ENCODE results near the gene SLC2A11.

Gene SLC2A11

GRCh38 chr22:23831781-23832180 lies 25.9 kb upstream of the SLC2A11 start:
- no peak for DNase-seq (ENCODE audit: insufficient read length, low spot score)
- FAIRE-seq = no peak

GRCh38 chr22:23832226-23833016 lies 25.3 kb upstream of the SLC2A11 start:
- FAIRE-seq (no peak), DNase-seq (ENCODE audit: insufficient read length, low spot score) (no peak)

DNA sequence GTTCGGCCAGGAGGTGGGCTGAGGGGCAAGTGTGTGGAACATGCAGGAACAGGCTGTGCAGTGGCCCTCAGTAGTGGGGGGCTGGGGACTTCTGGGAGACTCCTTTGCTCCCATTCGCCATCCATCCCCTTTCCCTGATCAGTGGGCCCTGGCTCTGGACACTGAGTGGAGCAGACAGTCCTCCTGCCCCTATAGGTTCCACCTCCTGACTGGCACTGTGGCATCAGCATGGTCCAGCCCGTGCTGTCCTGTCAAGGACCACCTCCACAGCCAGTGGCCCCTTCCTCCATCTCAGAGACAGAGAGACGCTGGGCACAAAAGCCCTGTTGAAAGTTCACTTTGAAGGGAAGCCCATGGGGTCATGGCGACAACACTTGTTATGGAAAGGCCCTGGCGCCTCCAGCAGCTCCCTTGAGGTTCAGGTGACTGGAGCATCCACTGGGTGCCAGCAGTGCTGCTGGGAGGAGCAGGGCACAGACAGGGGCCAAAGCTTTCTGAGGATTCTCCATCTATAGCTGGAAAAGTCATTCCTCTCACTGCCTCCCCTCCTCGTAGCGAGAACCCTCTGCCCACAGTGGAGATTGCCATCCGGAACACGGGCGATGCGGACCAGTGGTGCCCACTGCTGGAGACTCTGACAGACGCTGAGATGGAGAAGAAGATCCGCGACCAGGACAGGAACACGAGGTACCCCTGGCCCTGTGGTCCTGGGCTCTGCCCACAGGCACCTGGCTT lies 24.5 kb upstream of the SLC2A11 start:
- DNase-seq (ENCODE audit: insufficient read length, low spot score) (no peak), FAIRE-seq (no peak)

DNA sequence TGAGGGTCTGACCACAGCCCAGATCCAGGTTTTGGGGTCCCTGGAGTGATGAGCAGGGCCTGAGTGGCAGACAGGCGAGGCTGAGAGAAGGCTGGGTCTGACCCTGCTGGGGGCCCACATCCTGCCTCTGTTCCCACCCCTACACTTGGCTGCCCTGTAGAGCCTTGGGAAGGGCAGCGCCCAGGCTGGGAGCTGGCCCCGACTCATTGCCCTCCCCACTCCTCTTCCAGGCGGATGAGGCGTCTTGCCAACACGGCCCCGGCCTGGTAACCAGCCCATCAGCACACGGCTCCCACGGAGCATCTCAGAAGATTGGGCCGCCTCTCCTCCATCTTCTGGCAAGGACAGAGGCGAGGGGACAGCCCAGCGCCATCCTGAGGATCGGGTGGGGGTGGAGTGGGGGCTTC lies 23.8 kb upstream of the SLC2A11 start:
- DNase-seq (ENCODE audit: insufficient read length, low spot score) = no peak
- no peak for FAIRE-seq

- DNase-seq (ENCODE audit: insufficient read length, low spot score) (no peak), FAIRE-seq (no peak)
These were observed 23.3 kb upstream of the SLC2A11 start for GRCh38 chr22:23834406-23834792.

- no peak for DNase-seq (ENCODE audit: insufficient read length, low spot score)
- no peak for FAIRE-seq
These were observed 22.7 kb upstream of the SLC2A11 start for GRCh38 chr22:23834793-23835483.

- DNase-seq (ENCODE audit: insufficient read length, low spot score) (no peak), FAIRE-seq (no peak)
These were observed 22.1 kb upstream of the SLC2A11 start for GRCh38 chr22:23835484-23836144.

DNA sequence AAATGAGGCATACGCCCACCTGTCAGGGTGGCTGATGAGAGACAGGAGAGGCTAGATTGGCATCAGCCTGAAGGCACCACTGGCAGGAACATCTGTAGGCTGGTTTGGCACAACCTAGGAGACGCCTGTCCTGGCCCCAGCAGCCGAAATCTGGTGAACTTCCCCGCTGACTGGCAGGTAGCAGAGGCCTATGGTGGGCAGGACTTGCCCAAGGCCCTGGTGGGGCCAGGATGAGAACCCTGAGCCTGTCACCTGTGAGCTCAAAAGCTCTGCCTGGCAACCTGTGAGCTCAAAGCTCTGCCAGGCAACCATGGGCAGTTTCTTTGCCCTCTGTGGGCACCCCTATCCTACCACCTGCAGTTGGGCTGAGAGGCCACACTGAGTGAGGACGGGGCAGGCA lies 21.4 kb upstream of the SLC2A11 start:
- no peak for DNase-seq (ENCODE audit: insufficient read length, low spot score)
- no peak for FAIRE-seq

- no peak for DNase-seq (ENCODE audit: insufficient read length, low spot score)
- FAIRE-seq = no peak
These were observed 20.8 kb upstream of the SLC2A11 start for GRCh38 chr22:23836692-23837495.

- DNase-seq (ENCODE audit: insufficient read length, low spot score) = no peak
- FAIRE-seq = no peak
These were observed 20.2 kb upstream of the SLC2A11 start for GRCh38 chr22:23837496-23837859.

GRCh38 chr22:23837911-23838680 lies 19.6 kb upstream of the SLC2A11 start:
- FAIRE-seq (no peak), DNase-seq (ENCODE audit: insufficient read length, low spot score) (no peak)

GRCh38 chr22:23838681-23839468 lies 18.8 kb upstream of the SLC2A11 start, which contains the start of gene DERL3:
DERL3 (minus strand) TSS chr22:23839006; CDS start chr22:23838987, 19 bp downstream.
- peak; percentile 95 for DNase-seq (ENCODE audit: insufficient read length, low spot score)
- FAIRE-seq = peak; percentile 99

DNA sequence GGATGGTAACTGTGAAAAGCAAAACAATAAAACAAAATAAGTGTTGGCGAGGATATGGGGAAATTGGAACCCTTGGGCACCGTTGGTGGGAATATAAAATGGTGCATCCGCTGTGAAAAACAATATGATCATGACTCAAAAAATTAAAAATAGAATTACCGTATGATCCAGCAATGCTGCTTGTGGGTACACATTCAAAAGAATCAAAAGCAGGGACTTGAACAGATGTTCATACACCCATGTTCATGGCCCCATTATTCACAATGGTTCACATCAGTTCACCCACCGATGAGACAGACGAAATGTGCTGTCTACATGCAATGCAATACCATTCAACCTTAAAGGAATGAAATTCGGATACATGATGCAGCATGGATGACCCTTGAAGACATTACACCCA lies 17.6 kb upstream of the SLC2A11 start:
- DNase-seq (ENCODE audit: insufficient read length, low spot score) = no peak
- FAIRE-seq = no peak

DNA sequence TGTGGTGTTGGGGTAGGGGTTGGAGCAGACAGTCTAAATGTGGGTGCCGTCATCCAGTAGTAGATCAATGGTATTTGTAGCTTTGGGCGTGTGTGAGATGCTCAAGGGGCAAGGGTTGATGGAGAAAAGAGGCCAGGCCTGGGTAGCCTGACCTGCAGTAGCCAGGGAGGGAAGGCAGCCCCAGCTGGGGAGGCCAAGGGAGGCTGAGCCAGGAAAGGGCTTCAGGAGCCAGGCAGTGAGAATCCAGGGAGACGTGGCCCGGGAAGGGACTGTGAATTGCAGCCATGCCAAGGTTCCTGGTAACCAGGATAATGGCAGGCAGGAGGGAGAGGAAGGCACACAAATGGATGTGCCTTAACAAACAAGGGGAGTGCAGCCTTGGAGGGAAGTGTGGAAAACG lies 16.4 kb upstream of the SLC2A11 start:
- FAIRE-seq (no peak), DNase-seq (ENCODE audit: insufficient read length, low spot score) (no peak)

DNA sequence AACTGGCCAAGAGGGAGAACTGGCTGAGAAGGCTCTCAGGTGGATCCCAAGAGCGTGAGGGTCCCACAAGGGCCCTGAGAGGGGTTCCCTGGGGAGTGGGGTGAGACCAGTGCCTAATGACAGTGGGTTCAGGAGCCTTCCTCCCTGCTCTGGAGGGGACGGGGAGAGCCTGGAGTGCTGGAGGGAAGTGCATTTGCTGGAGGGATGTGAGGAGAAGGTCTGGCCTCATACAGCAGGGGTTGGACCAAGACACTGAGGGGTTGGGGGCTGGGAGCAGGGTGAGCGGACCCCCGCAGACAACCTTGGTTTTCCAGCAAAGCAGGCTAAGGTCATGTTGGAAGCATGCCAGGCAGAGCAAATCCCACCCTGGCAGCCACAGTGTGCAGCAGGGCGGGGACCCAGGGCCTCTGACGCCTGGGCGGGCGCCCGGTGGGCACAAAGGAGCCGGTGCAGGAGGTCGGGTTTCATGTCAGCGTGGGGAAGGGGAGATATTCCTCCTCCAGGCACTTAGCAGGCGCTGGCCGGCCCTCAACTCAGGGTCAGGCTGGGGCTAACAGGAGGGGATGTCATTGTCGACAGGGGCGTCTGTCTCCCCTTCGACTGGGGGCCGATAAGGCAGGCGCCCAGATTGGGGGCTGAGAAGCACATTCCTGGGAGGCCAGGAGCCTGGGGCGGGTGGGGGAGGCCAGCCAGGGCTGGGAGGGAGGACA lies 15.8 kb upstream of the SLC2A11 start:
- no peak for DNase-seq (ENCODE audit: insufficient read length, low spot score)
- FAIRE-seq = no peak

- FAIRE-seq (no peak), DNase-seq (ENCODE audit: insufficient read length, low spot score) (no peak)
These were observed 15.1 kb upstream of the SLC2A11 start for GRCh38 chr22:23842599-23842998.

DNA sequence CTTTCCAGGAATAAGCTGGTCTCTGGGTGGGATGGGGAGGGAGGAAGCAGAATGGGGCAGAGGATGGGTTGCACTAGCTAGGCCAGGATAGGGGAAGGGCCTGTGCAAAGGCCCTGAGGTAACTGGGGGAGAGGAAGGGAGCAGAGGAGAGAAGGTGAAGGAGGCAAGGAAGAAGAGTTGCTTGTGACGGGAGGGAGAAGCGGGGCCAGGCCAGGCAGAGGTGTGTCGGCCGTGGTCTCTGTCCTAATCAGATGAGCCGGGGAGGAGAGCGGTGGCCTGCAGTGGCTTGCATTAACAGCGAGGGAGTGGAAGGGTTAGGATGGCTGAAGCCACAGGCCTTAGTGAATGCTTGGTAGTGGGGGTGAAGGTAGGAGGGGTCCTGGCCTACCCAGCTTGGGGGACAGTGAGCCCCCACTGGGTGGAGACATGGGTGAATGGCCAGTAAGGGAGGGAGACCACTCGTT lies 12.9 kb upstream of the SLC2A11 start:
- no peak for FAIRE-seq
- no peak for DNase-seq (ENCODE audit: insufficient read length, low spot score)

All from GM19239 (cell line).